K562 (cell line): ENCODE data around the gene MAU2. TPM values are rescaled to one million over a fixed set of nuclear protein-coding genes. Genes with fewer than 3 reads are reported as not detected.

Source experiments
- ATAC-seq: fragments of 200-7000 bp; cut with Tn5 transposase; 3 replicates; pipeline ENCODE4 v1.9.1; 2020; ENCODE audit warnings: moderate library complexity
- BruUV-seq: library from RNA; stranded (reverse); fragments of 400-500 nt; replicated peaks from 2 replicates; lab custom pipeline; 2021; lab: Mats Ljungman, UMichigan
- CTCF ChIA-PET: fragments of 300-600 bp; formaldehyde crosslinking; extraction: SDS; loops from one replicate; lab custom pipeline; 2021; ENCODE audit warnings: low intra/inter-chr PET ratio; lab: Yijun Ruan, JAX
- POLR2A ChIA-PET: fragments of 300-600, 350-650 bp; sonication (Branson Sonifier 250); formaldehyde crosslinking; extraction: SDS; loops from one replicate; lab custom pipeline; 2021; ENCODE audit warnings: antibody characterized with exemption, inconsistent platforms; lab: Yijun Ruan, JAX
- DNase-seq, 4 experiments: peaks; one replicate each; pipeline versions ENCODE4 v3.0.0 to v3.0.0-alpha.2; 2011 to 2018; ENCODE audit warnings: low spot score in 3 of 4, mixed read lengths in 3 of 4; ENCODE audit errors: extremely low read depth in 1 of 4
- FAIRE-seq: peaks from 2 replicates; lab custom pipeline; 2011; peaks lifted over from hg19 to GRCh38; lab: Jason Lieb, UNC
- H2AFZ ChIP-seq: 2 replicates; pipeline ENCODE4 v1.6.0; 2011; ENCODE audit warnings: low read depth, low read length, control low read depth, inconsistent platforms
- H3K27ac ChIP-seq: fragments of 200-600 bp; 3 replicates; pipeline ENCODE4 v1.8.0; 2011; ENCODE audit warnings: low read depth, mild to moderate bottlenecking, control low read depth, inconsistent platforms, low read length, moderate library complexity, mixed read lengths; ENCODE audit errors: extremely low read depth
- H3K27me3 ChIP-seq, 2 experiments: fragments of 300-600 bp in 1 of 2; 2 replicates in 1 of 2; 3 replicates in 1 of 2; pipeline versions ENCODE4 v1.6.0 to v1.8.0; 2011; ENCODE audit warnings: inconsistent platforms in 2 of 2, low read length in 2 of 2, mild to moderate bottlenecking in 1 of 2, mixed read lengths in 1 of 2, moderate library complexity in 1 of 2; ENCODE audit not compliant: control insufficient read depth in 2 of 2, insufficient read depth in 2 of 2
- H3K36me3 ChIP-seq: fragments of 300-600 bp; 3 replicates; pipeline ENCODE4 v1.8.0; 2011; ENCODE audit warnings: mild to moderate bottlenecking, low read length, inconsistent platforms; ENCODE audit not compliant: control insufficient read depth, insufficient read depth
- H3K4me1 ChIP-seq, 2 experiments: fragments of 200-600 bp in 1 of 2; replicated peaks in 1 of 2; 2 replicates in 1 of 2; 3 replicates in 1 of 2; pipeline versions ENCODE4 v1.5.1 to v1.8.0; 2011; ENCODE audit warnings: inconsistent platforms in 2 of 2, low read length in 2 of 2, mild to moderate bottlenecking in 1 of 2, mixed read lengths in 1 of 2, moderate library complexity in 1 of 2; ENCODE audit not compliant: control insufficient read depth in 2 of 2, insufficient read depth in 2 of 2
- H3K4me2 ChIP-seq: 2 replicates; pipeline ENCODE4 v1.6.1; 2011; ENCODE audit warnings: low read length, control low read depth, inconsistent platforms, mixed read lengths; ENCODE audit not compliant: insufficient read depth
- H3K4me3 ChIP-seq: fragments of 200-600 bp; sonication (generic), shearing (Covaris generic); 2 replicates; pipeline ENCODE4 v1.5.1; 2016; ENCODE audit warnings: control low read depth, inconsistent platforms
- H3K79me2 ChIP-seq: fragments of 200-600 bp; 3 replicates; pipeline ENCODE4 v1.8.0; 2011; ENCODE audit warnings: low read length, inconsistent platforms; ENCODE audit not compliant: control insufficient read depth, insufficient read depth
- H3K9ac ChIP-seq, 2 experiments: 2 replicates each; pipeline versions ENCODE4 v1.6.0 to v1.6.1; 2011; ENCODE audit warnings: low read depth in 2 of 2, low read length in 2 of 2, control low read depth in 1 of 2, inconsistent platforms in 1 of 2, mild to moderate bottlenecking in 1 of 2, mixed read lengths in 1 of 2; ENCODE audit not compliant: insufficient read depth in 1 of 2
- H3K9me1 ChIP-seq: one replicate; pipeline ENCODE4 v1.6.0; 2011; ENCODE audit warnings: inconsistent platforms, mild to moderate bottlenecking, low read length, moderate library complexity; ENCODE audit not compliant: control insufficient read depth, insufficient read depth
- H3K9me3 ChIP-seq: replicated peaks from 2 replicates; pipeline ENCODE4 v1.5.1; 2011; ENCODE audit warnings: low read depth, low read length, inconsistent platforms; ENCODE audit not compliant: control insufficient read depth, insufficient read depth
- H4K20me1 ChIP-seq: replicated peaks from 2 replicates; pipeline ENCODE4 v1.6.1; 2011; ENCODE audit warnings: low read length, inconsistent platforms, mixed read lengths; ENCODE audit not compliant: control insufficient read depth, insufficient read depth
- MGA ChIP-seq: fragments of 450-650 bp; IDR thresholded peaks from 2 replicates; pipeline ENCODE4 v1.6.1; 2016; ENCODE audit warnings: mild to moderate bottlenecking, moderate library complexity
- POLR2G ChIP-seq: fragments of 200-400 bp; formaldehyde crosslinking; IDR thresholded peaks from 2 replicates; pipeline ENCODE4 v1.6.1; 2017; ENCODE audit warnings: low read depth, mild to moderate bottlenecking, antibody characterized with exemption, low read length, moderate library complexity
- ZEB2 ChIP-seq: fragments of 450-650 bp; IDR thresholded peaks from 2 replicates; pipeline ENCODE4 v1.6.1; 2016
- WGBS: fragments of 100-300 bp; shearing (Covaris generic); methylation state at CpG from one replicate; pipeline ENCODE4 v1.1.6; 2016; ENCODE audit warnings: low coverage, mixed read lengths; ENCODE audit not compliant: insufficient coverage; ENCODE audit errors: missing lambda C conversion rate; 5-methylcytosine and 5-hydroxymethylcytosine counted together
- in situ Hi-C: fragments of 300-500 bp; cut with MboI; formaldehyde crosslinking; loops from 4 replicates; pipeline ENCODE4 v1.15.0; 2018; ENCODE audit warnings: inconsistent platforms, mixed read lengths
- intact Hi-C: fragments of 100-400 bp; cut with micrococcal nuclease; formaldehyde crosslinking; loops from 2 replicates; pipeline ENCODE4 v1.14.2; 2022
- polyA plus RNA-seq, 8 experiments: library from polyadenylated mRNA; depleted of rRNA in 4 of 8; stranded (reverse) in 5 of 8; unstranded in 3 of 8; fragments of >200 nt; fragmentation: Nextera tagmentation in 2 of 8; fragmentation: Illumina TruSeq in 1 of 8; extraction: Ambion mirVana in 2 of 8; extraction: Trizol in 1 of 8; gene quantifications; 2 replicates each; pipeline versions ENCODE4 v1.2.1 to v1.2.3, GENCODE V29; 2011 to 2014; ENCODE audit warnings: inconsistent platforms in 1 of 8, missing spikeins in 1 of 8
- total RNA-seq, 7 experiments: library from RNA; depleted of rRNA in 6 of 7; stranded (reverse); fragments of >200 nt in 6 of 7; fragmentation: Illumina TruSeq in 2 of 7; extraction: Trizol in 2 of 7; gene quantifications; 2 replicates each; pipeline versions ENCODE4 v1.2.1 to v1.2.3, GENCODE V29; 2011 to 2021; ENCODE audit warnings: low replicate concordance in 1 of 7
- TF ChIP-seq, protein P1 (sequence below): fragments of 250-450 bp; sonication (Bioruptor Pico); IDR thresholded peaks from 2 replicates; pipeline ENCODE4 v1.5.0; 2021
- TF ChIP-seq, protein P2 (sequence below): sonication (generic); formaldehyde crosslinking; IDR thresholded peaks from 2 replicates; pipeline ENCODE4 v1.8.0; 2022; ENCODE audit warnings: missing genetic modification reagents, mild to moderate bottlenecking, borderline replicate concordance

MAU2 gene
- total and polyA plus RNA-seq, 9 of the 15 experiments (the other 6 are each of a cell fraction or from before 2014, with no cell fraction given) = 1.2 to 48.1 (median 19.4) TPM

DNA sequence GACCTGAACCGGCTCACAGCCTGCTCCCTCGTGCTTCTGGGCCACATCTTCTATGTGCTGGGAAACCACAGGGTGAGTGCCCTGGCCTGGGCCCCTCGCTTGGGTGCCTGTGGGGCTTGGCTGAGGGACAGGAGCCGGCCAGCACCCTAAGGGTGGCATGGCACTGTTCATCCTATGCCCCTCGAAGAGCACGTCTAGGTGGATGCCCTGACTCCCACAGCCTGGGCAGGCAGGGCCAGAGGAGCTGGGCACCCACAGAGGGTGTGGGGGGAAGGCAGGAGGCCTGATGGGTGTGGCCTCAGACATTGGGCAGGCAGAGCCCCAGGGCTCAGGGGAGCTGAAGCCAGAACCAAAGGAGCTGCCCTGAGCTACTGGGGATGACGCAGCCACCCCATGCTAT is 28.7 kb downstream of the MAU2 start:
- H3K9me3 ChIP-seq = no peaks in the 10 kb centered on the region
- no peak overlapping the region for H3K4me2 ChIP-seq
- DNase-seq = no peak
- FAIRE-seq = no peak
- ChIA-PET POLR2A (interaction anchor here (0.6 to 1.0 kb wide), 2 partner anchors 9 to 138 kb away, joined by 3 to 5 read pairs; no protein-coding TSS in a partner anchor), CTCF (no interaction called here)
- peaks cover 74% of the 10 kb centered on the region; the same call in 2 of the 3 replicates for H3K36me3 ChIP-seq
- ATAC-seq = no peak
- no peaks in the 10 kb centered on the region for H4K20me1 ChIP-seq
- no peaks in the 10 kb centered on the region for H3K79me2 ChIP-seq
- WGBS = 94% methylated on average over 7 of the region's 7 CpGs
- no TSS peak for BruUV-seq
- H3K9me1 ChIP-seq = no peaks in the 10 kb centered on the region
- no peak overlapping the region for H3K4me3 ChIP-seq
- H3K4me1 ChIP-seq = peaks cover 0 to 11% of the 10 kb centered on the region in 2 experiments; a peak in 2 of 5 replicates
- intact Hi-C loops = no loop called here
- H3K9ac ChIP-seq = peak overlapping the region in 1 of 2 experiments; percentile 11; a peak in 1 of 4 replicates
- H3K27ac ChIP-seq = no peak overlapping the region
- no peaks in the 10 kb centered on the region for H3K27me3 ChIP-seq
- TF ChIP-seq POLR2G (peak; percentile 42; the same call in 1 of the 2 replicates), MGA (no peak), ZEB2 (no peak)
- TF ChIP-seq, protein P1, sequence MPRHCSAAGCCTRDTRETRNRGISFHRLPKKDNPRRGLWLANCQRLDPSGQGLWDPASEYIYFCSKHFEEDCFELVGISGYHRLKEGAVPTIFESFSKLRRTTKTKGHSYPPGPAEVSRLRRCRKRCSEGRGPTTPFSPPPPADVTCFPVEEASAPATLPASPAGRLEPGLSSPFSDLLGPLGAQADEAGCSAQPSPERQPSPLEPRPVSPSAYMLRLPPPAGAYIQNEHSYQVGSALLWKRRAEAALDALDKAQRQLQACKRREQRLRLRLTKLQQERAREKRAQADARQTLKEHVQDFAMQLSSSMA (CRISPR knock-in tag) = no peak
- TF ChIP-seq, protein P2, sequence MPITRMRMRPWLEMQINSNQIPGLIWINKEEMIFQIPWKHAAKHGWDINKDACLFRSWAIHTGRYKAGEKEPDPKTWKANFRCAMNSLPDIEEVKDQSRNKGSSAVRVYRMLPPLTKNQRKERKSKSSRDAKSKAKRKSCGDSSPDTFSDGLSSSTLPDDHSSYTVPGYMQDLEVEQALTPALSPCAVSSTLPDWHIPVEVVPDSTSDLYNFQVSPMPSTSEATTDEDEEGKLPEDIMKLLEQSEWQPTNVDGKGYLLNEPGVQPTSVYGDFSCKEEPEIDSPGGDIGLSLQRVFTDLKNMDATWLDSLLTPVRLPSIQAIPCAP (CRISPR knock-in tag) = no peak
- in situ Hi-C loops = no loop called here
- H2AFZ ChIP-seq = no peak overlapping the region
